Muscle of arm (tissue), 12 donors: ENCODE results near the gene TSPO2. TPM values are rescaled to one million over a fixed set of nuclear protein-coding genes. Genes with fewer than 3 reads are reported as not detected.

ENCODE experiments used
- DNase-seq: peaks from one replicate; pipeline ENCODE4 v3.0.0-alpha.2; 2013
- polyA plus RNA-seq, 12 donors: library from polyadenylated mRNA; unstranded; fragments of 120-200 nt; gene quantifications; one replicate each; pipeline ENCODE4 v1.2.1, GENCODE V29; 2013; ENCODE audit not compliant: insufficient read length in 12 of 12

The TSPO2 gene
- polyA plus RNA-seq, 12 donors, result 0.25 to 2.1 (median 1.0) TPM; not detected in 3

GRCh38 chr6:41074692-41075436 lies 32.6 kb downstream of the TSPO2 start:
- no peak for DNase-seq

- DNase-seq, result no peak
These were observed 33.7 kb downstream of the TSPO2 start for GRCh38 chr6:41075651-41076626.

GRCh38 chr6:41077536-41077935 lies 35.3 kb downstream of the TSPO2 start:
- DNase-seq, result no peak

- DNase-seq, result no peak
These were observed 35.8 kb downstream of the TSPO2 start for GRCh38 chr6:41078101-41078500.

- DNase-seq, result no peak
These were observed 36.8 kb downstream of the TSPO2 start for GRCh38 chr6:41079080-41079479.

GRCh38 chr6:41080621-41081020 lies 38.4 kb downstream of the TSPO2 start:
- no peak for DNase-seq

- no peak for DNase-seq
These were observed 40.8 kb downstream of the TSPO2 start for GRCh38 chr6:41083072-41083471.

- no peak for DNase-seq
These were observed 42.9 kb downstream of the TSPO2 start for GRCh38 chr6:41085182-41085581.

- DNase-seq, result no peak
These were observed 46.2 kb downstream of the TSPO2 start for GRCh38 chr6:41088451-41088850.

- DNase-seq, result no peak
These were observed 48.8 kb downstream of the TSPO2 start for GRCh38 chr6:41090841-41091761.

- no peak for DNase-seq
These were observed 50.3 kb downstream of the TSPO2 start for GRCh38 chr6:41092421-41093140.

- DNase-seq, result no peak
These were observed 51.5 kb downstream of the TSPO2 start for GRCh38 chr6:41093729-41094128.

Other genes with a start within 250 kb of the TSPO2 start
- gene UNC5CL, start 3.2 kb upstream of the TSPO2 start, polyA plus RNA-seq, result 10 to 100 TPM in 1 of 12 donors, 1 to 10 TPM in 10, not detected in 1; 1.8 to 15.4 (median 3.2) TPM
- 100 to 1,000 TPM in 11 of 12 donors, not detected in 1; 143 to 903 (median 431) TPM for gene APOBEC2, start 10.7 kb downstream of the TSPO2 start, polyA plus RNA-seq
- 10 to 100 TPM in 11 of 12 donors, not detected in 1; 10.7 to 33.4 (median 19.2) TPM for gene OARD1, start 29.9 kb downstream of the TSPO2 start, polyA plus RNA-seq
- 10 to 100 TPM in 11 of 12 donors, not detected in 1; 20.6 to 39.4 (median 29.9) TPM for gene NFYA, start 30.5 kb downstream of the TSPO2 start, polyA plus RNA-seq
- gene TREML1, start 111.9 kb downstream of the TSPO2 start, polyA plus RNA-seq, result 1 to 10 TPM in 1 of 12 donors, under 1 TPM in 3, not detected in 8; 0.20 to 1.0 (median 0.37) TPM
- under 1 TPM in 8 of 12 donors, not detected in 4; 0.26 to 0.60 (median 0.41) TPM for gene TREM2, start 120.6 kb downstream of the TSPO2 start, polyA plus RNA-seq
- gene TREML2, start 158.7 kb downstream of the TSPO2 start, polyA plus RNA-seq, result under 1 TPM in 9 of 12 donors, not detected in 3; 0.08 to 0.58 (median 0.14) TPM
- not detected for gene TREML4, start 185.9 kb downstream of the TSPO2 start, polyA plus RNA-seq
- 1 to 10 TPM in 1 of 12 donors, under 1 TPM in 5, not detected in 6; 0.19 to 2.2 (median 0.52) TPM for gene TREM1, start 244.2 kb downstream of the TSPO2 start, polyA plus RNA-seq